Measurements from ENCODE around the gene METAP2.
"Not testable (repeated sequence)": the region's sequence is repeated elsewhere in the genome, so short reads cannot be mapped to it uniquely, and the experiment has no call there.

Gene METAP2

GRCh38 chr12:95462081-95462480 is 11.9 kb upstream of the METAP2 start:
- H3K27me3 ChIP-seq (ENCODE audit: control insufficient read depth, insufficient read depth, low read length), result no peaks in the 10 kb centered on the region
- H3K4me1 ChIP-seq (ENCODE audit: control insufficient read depth, insufficient read depth, low read length), result no peaks in the 10 kb centered on the region
- no peak overlapping the region for H3K9ac ChIP-seq (ENCODE audit: low read length)
- H3K36me3 ChIP-seq (ENCODE audit: control insufficient read depth, insufficient read depth, low read length), result no peaks in the 10 kb centered on the region
- H3K27ac ChIP-seq (ENCODE audit: low read depth, low read length), result no peak overlapping the region
- peaks cover 11% of the 10 kb centered on the region; the same call in 1 of the 2 replicates for H3K9me3 ChIP-seq (ENCODE audit: control insufficient read depth, insufficient read depth, low read depth, low read length)
- no peak overlapping the region for H3K4me3 ChIP-seq (ENCODE audit: low read depth, low read length)

DNA sequence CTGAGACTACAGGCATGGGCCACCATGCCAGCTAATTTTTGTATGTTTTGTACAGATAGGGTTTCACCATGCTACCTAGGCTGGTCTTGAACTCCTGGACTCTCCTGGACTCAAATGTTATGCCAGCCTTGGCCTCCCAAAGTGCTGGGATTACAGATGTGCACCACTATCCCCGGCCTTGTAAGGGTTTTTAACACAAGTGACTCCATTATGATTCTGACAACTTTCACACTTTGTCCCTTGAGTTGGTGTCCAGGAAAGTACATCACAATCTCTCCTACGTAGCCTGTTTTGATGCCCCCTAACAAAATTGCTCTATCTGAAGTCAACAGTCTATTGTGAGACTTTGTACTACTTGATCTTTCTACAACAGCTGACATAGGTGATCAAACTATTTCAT is 11.4 kb upstream of the METAP2 start:
- Histone ChIP-seq H3K9me3 (ENCODE audit: control insufficient read depth, insufficient read depth, low read depth, low read length) (peaks cover 7% of the 10 kb centered on the region; the same call in 1 of the 2 replicates), H3K4me3 (ENCODE audit: low read depth, low read length) (no peak overlapping the region), H3K4me1 (ENCODE audit: control insufficient read depth, insufficient read depth, low read length) (no peaks in the 10 kb centered on the region), H3K27ac (ENCODE audit: low read depth, low read length) (no peak overlapping the region), H3K9ac (ENCODE audit: low read length) (no peak overlapping the region), H3K36me3 (ENCODE audit: control insufficient read depth, insufficient read depth, low read length) (no peaks in the 10 kb centered on the region), H3K27me3 (ENCODE audit: control insufficient read depth, insufficient read depth, low read length) (no peaks in the 10 kb centered on the region)

DNA sequence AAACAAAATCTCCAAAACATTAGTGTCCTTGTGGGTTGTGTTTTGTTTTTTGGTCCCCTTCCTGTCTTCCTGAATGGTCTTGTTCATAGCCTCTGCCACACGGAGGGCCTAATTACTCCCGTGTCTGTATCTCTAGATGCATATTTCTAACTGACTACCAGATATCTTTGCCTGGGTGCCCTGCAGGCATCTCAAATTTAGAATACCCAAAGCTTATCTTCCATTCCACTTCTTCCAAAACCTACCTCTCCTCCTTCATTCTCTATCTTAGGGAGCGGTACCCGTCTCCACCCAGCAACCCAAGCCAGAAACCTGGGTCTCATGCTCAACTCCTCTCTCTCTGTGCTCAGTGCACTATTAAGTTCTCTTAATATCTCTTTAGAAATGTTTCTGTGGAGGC is 10.9 kb upstream of the METAP2 start:
- H3K36me3 ChIP-seq (ENCODE audit: control insufficient read depth, insufficient read depth, low read length), result no peaks in the 10 kb centered on the region
- no peaks in the 10 kb centered on the region for H3K27me3 ChIP-seq (ENCODE audit: control insufficient read depth, insufficient read depth, low read length)
- no peak overlapping the region for H3K27ac ChIP-seq (ENCODE audit: low read depth, low read length)
- H3K4me1 ChIP-seq (ENCODE audit: control insufficient read depth, insufficient read depth, low read length), result no peaks in the 10 kb centered on the region
- peaks cover 2% of the 10 kb centered on the region; the same call in 1 of the 2 replicates for H3K9me3 ChIP-seq (ENCODE audit: control insufficient read depth, insufficient read depth, low read depth, low read length)
- H3K9ac ChIP-seq (ENCODE audit: low read length), result no peak overlapping the region
- no peak overlapping the region for H3K4me3 ChIP-seq (ENCODE audit: low read depth, low read length)

DNA sequence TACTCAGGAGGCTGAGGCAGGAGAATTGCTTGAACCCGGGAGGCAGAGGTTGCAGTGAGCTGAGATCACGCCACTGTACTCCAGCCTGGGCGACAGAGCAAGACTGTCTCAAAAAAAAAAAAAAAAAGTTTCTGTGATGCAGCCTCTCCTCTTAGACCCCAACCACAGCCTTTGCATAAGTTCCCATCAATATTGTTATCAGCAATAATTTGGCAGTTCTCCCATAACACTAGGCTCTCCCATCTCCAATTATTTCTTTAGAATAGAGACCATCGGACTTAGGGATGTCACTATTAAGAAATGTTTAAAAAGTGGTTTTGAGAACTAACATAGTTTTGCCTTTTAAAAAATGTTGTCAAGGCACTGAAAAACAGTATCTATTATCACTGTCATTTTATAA is 10.2 kb upstream of the METAP2 start:
- not testable (repeated sequence) for H3K27ac ChIP-seq (ENCODE audit: low read depth, low read length); H3K9me3 ChIP-seq (ENCODE audit: control insufficient read depth, insufficient read depth, low read depth, low read length); H3K4me1 ChIP-seq (ENCODE audit: control insufficient read depth, insufficient read depth, low read length); H3K36me3 ChIP-seq (ENCODE audit: control insufficient read depth, insufficient read depth, low read length); H3K9ac ChIP-seq (ENCODE audit: low read length); H3K4me3 ChIP-seq (ENCODE audit: low read depth, low read length); H3K27me3 ChIP-seq (ENCODE audit: control insufficient read depth, insufficient read depth, low read length)

DNA sequence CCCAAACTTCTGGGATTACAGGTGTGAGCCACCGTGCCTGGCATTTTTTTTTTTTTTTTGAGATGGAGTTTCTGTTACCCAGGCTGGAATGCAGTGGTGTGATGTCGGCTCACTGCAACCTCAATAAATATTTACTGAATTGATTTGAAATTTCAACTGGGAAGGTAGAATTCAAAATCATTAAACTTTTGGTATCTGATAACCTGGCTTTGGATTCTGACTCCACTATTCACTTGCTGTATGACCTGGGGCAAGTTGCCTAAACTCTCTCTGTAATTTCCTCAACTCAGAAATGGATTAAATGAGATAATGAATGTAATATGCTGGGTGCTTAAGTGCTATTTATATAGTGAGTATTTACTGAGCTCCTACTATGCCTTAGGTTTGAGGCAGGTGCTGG is 8.7 kb upstream of the METAP2 start:
- no peak overlapping the region for H3K9ac ChIP-seq (ENCODE audit: low read length)
- no peak overlapping the region for H3K27ac ChIP-seq (ENCODE audit: low read depth, low read length)
- H3K27me3 ChIP-seq (ENCODE audit: control insufficient read depth, insufficient read depth, low read length), result no peaks in the 10 kb centered on the region

GRCh38 chr12:95470300-95470699 is 3.7 kb upstream of the METAP2 start:
- H3K9ac ChIP-seq (ENCODE audit: low read length), result no peak overlapping the region
- no peak overlapping the region for H3K4me3 ChIP-seq (ENCODE audit: low read depth, low read length)
- no peaks in the 10 kb centered on the region for H3K36me3 ChIP-seq (ENCODE audit: control insufficient read depth, insufficient read depth, low read length)
- peaks cover 3% of the 10 kb centered on the region; the same call in 1 of the 2 replicates for H3K4me1 ChIP-seq (ENCODE audit: control insufficient read depth, insufficient read depth, low read length)
- H3K9me3 ChIP-seq (ENCODE audit: control insufficient read depth, insufficient read depth, low read depth, low read length), result no peaks in the 10 kb centered on the region
- no peaks in the 10 kb centered on the region for H3K27me3 ChIP-seq (ENCODE audit: control insufficient read depth, insufficient read depth, low read length)
- no peak overlapping the region for H3K27ac ChIP-seq (ENCODE audit: low read depth, low read length)

More for the DNA sequence above, 8.7 kb upstream of the METAP2 start:
- no peaks in the 10 kb centered on the region for H3K36me3 ChIP-seq (ENCODE audit: control insufficient read depth, insufficient read depth, low read length)
- H3K4me3 ChIP-seq (ENCODE audit: low read depth, low read length), result no peak overlapping the region
- no peaks in the 10 kb centered on the region for H3K9me3 ChIP-seq (ENCODE audit: control insufficient read depth, insufficient read depth, low read depth, low read length)
- no peaks in the 10 kb centered on the region for H3K4me1 ChIP-seq (ENCODE audit: control insufficient read depth, insufficient read depth, low read length)

GRCh38 chr12:95473231-95473883 is 595 bp upstream of the METAP2 start:
- Histone ChIP-seq H3K4me3 (ENCODE audit: low read depth, low read length) (peak overlapping the region; percentile 97), H3K36me3 (ENCODE audit: control insufficient read depth, insufficient read depth, low read length) (peaks cover 23% of the 10 kb centered on the region), H3K27me3 (ENCODE audit: control insufficient read depth, insufficient read depth, low read length) (no peaks in the 10 kb centered on the region), H3K27ac (ENCODE audit: low read depth, low read length) (0 out of 2 replicates have a peak overlapping the region, but pooled peaks have one; percentile 16), H3K4me1 (ENCODE audit: control insufficient read depth, insufficient read depth, low read length) (peaks cover 4% of the 10 kb centered on the region; the same call in 1 of the 2 replicates), H3K9me3 (ENCODE audit: control insufficient read depth, insufficient read depth, low read depth, low read length) (no peaks in the 10 kb centered on the region), H3K9ac (ENCODE audit: low read length) (peak overlapping the region; percentile 96)

DNA sequence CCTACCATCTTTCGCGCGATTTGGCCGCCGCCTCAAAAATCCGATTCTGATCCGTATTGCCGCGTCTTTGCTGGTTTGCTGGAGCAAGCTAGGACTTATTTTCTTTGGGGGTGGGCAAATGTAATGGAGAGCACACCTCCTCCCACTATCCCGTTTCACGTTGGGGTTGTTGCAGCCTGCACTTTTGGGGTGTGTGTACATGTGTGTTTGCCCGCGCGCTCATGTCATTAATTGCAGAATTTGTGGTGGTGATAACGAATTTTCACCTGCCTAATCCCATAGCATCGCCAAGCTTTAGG is 657 bp downstream of the METAP2 start:
- Histone ChIP-seq H3K27ac (ENCODE audit: low read depth, low read length) (peak overlapping the region; percentile 92; the same call in 1 of the 2 replicates), H3K27me3 (ENCODE audit: control insufficient read depth, insufficient read depth, low read length) (no peaks in the 10 kb centered on the region), H3K4me1 (ENCODE audit: control insufficient read depth, insufficient read depth, low read length) (peaks cover 4% of the 10 kb centered on the region; the same call in 1 of the 2 replicates), H3K4me3 (ENCODE audit: low read depth, low read length) (peak overlapping the region; percentile 97), H3K9me3 (ENCODE audit: control insufficient read depth, insufficient read depth, low read depth, low read length) (no peaks in the 10 kb centered on the region), H3K36me3 (ENCODE audit: control insufficient read depth, insufficient read depth, low read length) (peaks cover 35% of the 10 kb centered on the region), H3K9ac (ENCODE audit: low read length) (peak overlapping the region; percentile 96)

DNA sequence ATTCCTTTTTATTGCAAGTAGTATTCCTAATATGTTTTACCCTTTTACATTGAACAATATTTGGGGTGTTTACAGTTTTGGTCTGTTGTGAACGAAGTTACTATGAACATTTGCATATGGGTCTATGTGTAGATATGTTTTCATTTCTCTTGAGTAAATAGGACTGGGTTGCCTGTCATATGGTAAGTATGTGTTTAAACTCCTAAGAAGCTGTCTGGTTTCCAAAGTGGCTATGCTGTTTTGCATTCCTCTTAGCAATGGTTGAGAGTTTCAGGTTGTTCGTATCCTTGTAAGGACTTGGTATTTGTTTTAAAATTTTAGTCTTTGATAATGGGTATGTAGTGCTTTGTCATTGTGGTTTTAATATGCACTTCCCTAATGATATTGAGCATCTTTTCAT is 6.3 kb downstream of the METAP2 start:
- Histone ChIP-seq H3K4me3 (ENCODE audit: low read depth, low read length) (no peak overlapping the region), H3K9ac (ENCODE audit: low read length) (no peak overlapping the region), H3K36me3 (ENCODE audit: control insufficient read depth, insufficient read depth, low read length) (peaks cover 76% of the 10 kb centered on the region), H3K27ac (ENCODE audit: low read depth, low read length) (no peak overlapping the region), H3K4me1 (ENCODE audit: control insufficient read depth, insufficient read depth, low read length) (peaks cover 2% of the 10 kb centered on the region; the same call in 1 of the 2 replicates), H3K27me3 (ENCODE audit: control insufficient read depth, insufficient read depth, low read length) (no peaks in the 10 kb centered on the region), H3K9me3 (ENCODE audit: control insufficient read depth, insufficient read depth, low read depth, low read length) (no peaks in the 10 kb centered on the region)

DNA sequence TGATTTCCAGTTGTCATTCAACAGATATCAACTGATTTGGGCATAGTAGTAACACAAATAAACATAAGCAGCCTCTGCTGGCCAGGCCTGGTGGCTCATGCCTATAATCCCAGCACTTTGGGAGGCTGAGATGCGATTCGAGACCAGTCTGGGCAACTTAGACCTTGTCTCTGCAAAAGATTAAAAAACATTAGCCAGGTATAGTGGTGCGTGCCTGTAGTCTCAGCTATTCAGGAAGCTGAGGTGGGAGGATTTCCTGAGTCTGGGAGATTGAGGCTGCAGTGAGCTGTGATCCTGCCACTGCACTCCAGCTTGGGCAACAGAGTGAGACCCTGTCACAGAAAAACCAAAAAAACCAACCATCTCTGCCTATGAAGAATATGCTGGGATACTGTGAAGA is 7.1 kb downstream of the METAP2 start:
- peaks cover 81% of the 10 kb centered on the region for H3K36me3 ChIP-seq (ENCODE audit: control insufficient read depth, insufficient read depth, low read length)
- H3K9me3 ChIP-seq (ENCODE audit: control insufficient read depth, insufficient read depth, low read depth, low read length), result no peaks in the 10 kb centered on the region
- H3K9ac ChIP-seq (ENCODE audit: low read length), result no peak overlapping the region
- H3K27me3 ChIP-seq (ENCODE audit: control insufficient read depth, insufficient read depth, low read length), result no peaks in the 10 kb centered on the region
- H3K4me1 ChIP-seq (ENCODE audit: control insufficient read depth, insufficient read depth, low read length), result no peaks in the 10 kb centered on the region
- H3K27ac ChIP-seq (ENCODE audit: low read depth, low read length), result 0 out of 2 replicates have a peak overlapping the region, but pooled peaks have one; percentile 15
- H3K4me3 ChIP-seq (ENCODE audit: low read depth, low read length), result no peak overlapping the region

GRCh38 chr12:95481888-95482287 is 7.9 kb downstream of the METAP2 start:
- no peak overlapping the region for H3K4me3 ChIP-seq (ENCODE audit: low read depth, low read length)
- no peak overlapping the region for H3K9ac ChIP-seq (ENCODE audit: low read length)
- H3K4me1 ChIP-seq (ENCODE audit: control insufficient read depth, insufficient read depth, low read length), result no peaks in the 10 kb centered on the region
- peaks cover 81% of the 10 kb centered on the region for H3K36me3 ChIP-seq (ENCODE audit: control insufficient read depth, insufficient read depth, low read length)
- H3K27me3 ChIP-seq (ENCODE audit: control insufficient read depth, insufficient read depth, low read length), result no peaks in the 10 kb centered on the region
- H3K9me3 ChIP-seq (ENCODE audit: control insufficient read depth, insufficient read depth, low read depth, low read length), result no peaks in the 10 kb centered on the region
- no peak overlapping the region for H3K27ac ChIP-seq (ENCODE audit: low read depth, low read length)
